ENCODE results near the gene FXYD6.
"Not testable (repeated sequence)": the region's sequence is repeated elsewhere in the genome, so short reads cannot be mapped to it uniquely, and the experiment has no call there.

FXYD6 gene

DNA sequence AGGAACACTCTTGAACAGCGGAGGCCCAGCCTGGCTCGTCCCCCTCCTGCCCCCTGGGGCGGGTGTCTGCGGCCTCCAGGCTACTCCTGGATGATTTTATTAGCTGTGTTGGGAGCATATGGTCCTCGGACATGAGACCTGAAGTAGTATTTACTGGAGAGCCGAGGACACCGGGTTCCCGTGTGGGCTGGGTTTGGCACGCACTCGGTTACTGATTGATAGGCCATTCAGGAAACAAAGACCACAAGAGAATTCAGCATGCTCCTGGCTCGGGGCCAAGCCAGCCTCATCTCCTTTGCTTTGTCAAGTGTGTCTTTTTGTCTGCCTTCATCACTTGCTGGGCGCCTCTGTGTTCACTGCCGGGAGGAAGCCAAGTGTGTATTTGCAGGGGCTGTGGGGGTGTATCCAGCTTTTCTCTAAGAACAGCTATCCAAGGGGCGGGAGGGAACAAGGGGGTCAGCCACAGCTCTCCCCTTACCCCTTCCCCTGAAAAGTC is 61.6 kb downstream of the FXYD6 start:
- peak; percentile 84 for DNase-seq

- no peak for DNase-seq
Observed at GRCh38 chr11:117814204-117814765, 62.2 kb downstream of the FXYD6 start.

DNA sequence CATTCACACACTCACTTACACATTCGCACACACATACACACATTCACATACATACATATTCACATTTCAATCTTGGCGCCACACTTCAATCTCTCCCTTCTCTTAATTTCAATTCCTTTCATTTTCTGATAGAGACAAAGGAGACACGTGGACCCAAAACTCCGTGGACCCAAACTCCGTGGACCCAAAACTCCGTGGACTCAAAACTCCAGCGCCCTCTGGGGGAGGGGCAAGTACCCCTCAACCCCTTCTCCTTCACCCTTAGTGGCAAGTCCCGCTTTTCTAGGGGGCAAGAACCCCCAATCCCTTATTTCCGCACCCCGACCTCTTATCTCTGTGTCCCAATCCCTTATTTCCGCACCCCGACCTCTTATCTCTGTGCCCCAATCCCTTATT is 66.4 kb downstream of the FXYD6 start:
- not testable (repeated sequence) for DNase-seq

DNA sequence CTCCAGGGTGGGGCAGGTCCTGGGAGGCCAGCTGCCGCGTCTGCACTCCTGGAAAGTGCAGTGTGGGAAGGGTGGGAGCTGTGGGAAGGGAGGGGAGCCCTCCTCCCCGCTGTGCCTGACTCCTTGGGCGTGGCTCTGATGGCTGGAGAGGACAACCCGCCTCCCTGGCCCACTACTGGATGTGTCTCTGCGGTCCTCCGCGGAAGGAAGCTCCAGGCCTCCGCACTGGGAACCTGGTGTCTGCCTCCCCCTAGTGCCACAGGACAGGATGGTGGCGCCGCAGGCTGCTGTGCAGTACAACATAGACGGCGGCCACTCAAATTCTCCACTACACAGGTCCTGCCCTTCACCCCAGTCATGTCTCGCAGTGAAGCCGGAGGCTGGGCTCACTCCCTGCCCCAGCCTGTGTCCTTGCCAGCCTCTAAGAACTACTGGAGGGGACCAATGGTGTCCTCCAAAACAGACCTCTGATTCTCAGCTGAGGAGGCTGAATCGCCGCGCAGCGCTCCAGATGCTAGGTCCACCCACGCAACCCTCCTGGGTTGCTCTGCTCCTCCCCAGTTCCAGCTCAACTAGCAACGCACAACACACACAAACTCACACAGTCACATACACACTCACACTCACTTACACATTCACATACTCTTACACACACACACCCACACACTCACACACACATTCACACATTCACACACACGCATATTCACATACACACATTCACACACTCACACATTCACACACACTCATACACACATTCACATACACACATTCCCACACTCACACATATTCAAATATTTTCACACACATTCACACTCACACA is 67.0 kb downstream of the FXYD6 start:
- DNase-seq = peak; percentile 75

DNA sequence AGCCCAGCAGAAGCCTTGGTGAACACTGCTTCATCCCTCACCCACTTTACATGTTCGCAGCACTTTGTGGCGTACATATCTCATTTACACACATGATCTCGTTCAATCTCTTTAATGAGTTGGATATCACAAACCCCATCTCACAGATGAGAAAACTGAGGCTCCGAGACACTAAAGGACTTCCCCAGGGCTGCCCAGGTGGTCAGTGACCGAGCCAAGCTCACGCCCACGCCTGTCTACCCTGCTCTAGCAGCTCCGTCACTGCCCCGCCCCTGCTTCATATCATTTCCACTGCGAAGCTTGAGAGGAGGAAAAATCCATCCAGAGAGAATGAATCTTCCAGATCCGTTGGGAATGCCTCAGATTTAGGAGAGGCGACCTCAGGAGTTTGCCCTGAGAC is 67.7 kb downstream of the FXYD6 start:
- no peak for DNase-seq

DNA sequence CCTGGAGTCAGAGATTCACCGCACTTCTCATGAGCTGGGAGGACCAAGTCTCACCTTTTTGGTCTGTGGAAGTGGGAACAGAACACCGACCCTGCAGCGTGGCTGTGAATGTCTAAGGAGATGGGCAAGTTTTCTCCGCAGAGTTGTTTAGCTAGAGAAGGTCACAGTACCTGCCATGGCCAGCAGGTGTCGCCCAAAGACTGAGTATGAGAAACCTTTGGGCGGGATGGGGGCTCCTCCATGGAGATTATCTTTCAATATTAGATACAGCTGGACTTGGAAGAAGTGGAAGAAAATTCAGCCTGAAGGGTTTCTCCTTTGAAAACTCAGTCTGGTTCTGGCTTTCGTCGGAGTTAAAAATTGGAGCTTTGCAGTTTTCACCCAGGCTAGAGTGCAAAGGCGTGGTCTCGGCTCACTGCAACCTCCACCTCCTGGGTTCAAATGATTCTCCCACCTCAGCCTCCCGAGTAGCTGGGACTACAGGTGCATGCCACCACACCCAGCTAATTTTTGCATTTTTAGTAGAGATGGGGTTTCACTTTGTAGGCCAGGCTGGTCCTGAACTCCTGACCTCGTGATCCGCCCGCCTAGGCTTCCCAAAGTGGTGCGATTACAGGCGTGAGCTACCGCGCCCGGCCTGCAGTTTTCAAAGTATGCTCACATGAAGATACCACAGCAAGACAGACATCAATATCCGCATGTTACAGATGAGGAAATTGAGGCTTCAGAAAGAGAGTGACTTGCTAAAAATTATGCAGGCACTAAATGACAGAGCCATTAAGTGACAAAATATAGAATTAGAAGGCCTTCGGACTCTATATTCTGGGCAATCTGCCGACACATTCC is 68.8 kb downstream of the FXYD6 start:
- peak; percentile 87 for DNase-seq

- DNase-seq = no peak
Observed at GRCh38 chr11:117806846-117807245, 69.6 kb downstream of the FXYD6 start.

GRCh38 chr11:117805045-117805444 is 71.4 kb downstream of the FXYD6 start:
- DNase-seq = no peak

GRCh38 chr11:117803896-117804295 is 72.6 kb downstream of the FXYD6 start:
- DNase-seq = no peak

DNA sequence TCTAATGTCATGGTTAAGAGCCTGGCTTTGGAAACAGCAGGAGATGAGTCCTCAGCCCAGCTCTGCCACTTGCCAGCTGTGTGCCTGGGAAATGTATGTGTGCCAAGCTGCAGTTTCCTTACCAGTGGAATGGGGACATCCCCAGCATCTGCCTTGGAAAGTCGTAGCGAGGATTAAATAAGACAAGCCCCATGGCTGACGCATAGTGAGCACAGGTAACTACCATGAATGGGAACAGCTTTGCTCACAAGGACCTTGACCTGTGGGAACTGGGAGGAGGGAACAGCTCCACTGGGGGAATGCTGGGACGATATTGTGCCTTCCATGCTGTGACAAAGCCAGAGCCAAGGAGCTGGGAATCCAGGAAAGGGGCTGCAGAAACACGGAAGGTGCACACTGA is 76.8 kb downstream of the FXYD6 start:
- no peak for DNase-seq

DNA sequence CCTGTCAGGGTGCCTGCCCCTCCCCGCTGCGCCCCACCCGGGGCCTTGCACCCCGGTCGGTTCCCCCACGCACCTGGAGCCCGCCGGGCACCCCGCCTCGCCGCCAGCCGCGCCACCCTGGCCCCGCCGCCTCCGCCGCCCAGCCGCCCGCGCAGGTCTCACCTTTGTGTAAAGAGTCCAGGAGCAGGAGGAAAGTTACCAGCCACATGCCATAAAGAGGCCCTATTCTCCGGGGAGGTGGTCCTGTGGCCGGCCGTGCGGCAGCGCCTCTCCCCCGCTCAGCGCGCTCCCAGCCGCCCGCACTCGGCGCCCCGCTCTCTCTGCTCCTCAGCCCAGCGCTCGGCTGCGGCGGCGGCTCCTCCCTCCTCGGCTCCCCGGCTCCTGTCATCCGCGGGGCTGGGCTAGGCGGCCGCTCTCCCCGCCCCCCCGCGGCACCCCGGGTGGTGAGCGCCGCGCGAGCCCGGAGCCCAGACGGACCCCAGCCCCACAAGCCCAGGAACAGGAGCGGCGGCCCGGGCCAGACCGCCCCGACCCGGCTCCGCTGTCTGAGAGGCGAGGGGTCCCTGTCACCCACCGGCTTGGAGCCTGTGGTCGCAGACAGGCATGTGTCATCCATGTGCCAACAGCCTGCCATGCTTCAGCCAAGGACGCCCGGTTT is 79.5 kb downstream of the FXYD6 start, which contains the start of gene DSCAML1:
DSCAML1 (minus strand) TSS at position 345 of the 658 bp plus-strand sequence; CDS start at position 208, 137 bp downstream.
- DNase-seq = peak; percentile 55

GRCh38 chr11:117796456-117796871 is 80.0 kb downstream of the FXYD6 start:
- no peak for DNase-seq

GRCh38 chr11:117795638-117796455 is 80.6 kb downstream of the FXYD6 start:
- DNase-seq = no peak

DNA sequence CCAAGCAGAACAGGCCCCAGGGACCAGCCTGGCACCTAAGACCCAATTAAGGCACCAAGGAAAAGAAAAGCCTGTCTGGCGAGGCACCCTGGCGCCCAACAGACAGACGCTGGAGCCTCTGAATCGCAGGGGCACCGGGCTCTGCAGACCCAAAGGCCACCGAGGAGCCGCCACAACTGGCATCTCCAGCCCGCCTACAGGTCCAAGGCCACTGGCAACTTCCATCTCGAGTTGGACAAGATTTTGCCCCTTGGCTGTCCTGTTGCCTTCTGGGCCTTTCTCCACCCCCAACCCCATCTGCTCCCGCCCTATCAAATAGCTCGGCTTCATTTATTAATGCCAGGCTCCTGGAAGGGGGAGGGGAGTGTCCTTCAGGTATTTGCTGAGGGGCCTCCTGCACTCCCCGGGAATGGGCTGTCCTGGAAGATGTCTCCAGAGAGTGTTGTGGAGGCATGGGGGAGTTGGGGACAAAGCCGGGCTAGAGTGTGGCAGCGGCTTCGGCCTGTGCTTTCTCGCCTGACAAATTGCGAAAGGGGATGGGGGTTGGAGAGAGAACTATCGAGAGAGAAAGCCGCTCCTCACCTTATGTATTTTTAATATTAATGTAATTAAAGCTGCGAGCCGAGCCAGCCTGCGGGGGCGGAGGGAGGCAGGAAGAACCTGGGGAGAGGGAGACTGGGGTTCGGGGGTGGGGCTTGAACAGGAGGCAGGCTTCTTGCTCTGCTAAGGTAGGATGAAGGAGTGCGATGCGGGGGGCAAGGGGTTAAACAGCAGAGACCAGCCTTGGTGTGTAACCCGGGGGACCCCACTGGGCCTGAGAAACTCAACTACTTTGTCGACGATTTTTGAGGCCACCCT is 81.5 kb downstream of the FXYD6 start:
- DNase-seq = no peak

DNA sequence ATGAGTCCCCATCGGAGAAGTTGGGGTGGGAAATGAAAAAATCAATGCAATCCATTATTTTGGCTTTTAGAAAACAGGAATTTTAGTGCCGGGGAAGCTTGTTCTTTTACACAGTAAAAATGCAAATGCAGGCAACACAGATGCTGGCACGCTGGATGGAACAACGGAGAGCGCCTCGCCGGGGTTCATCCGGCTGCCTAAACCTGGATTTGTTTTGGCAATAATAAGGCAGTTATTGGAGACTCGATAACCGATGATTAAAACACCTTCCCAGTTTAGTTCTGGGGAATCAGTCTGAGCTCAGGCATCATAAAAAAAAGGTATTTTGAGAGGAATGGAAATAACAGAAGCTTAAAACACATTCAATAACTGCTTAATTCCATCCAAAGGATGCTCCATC is 82.3 kb downstream of the FXYD6 start:
- no peak for DNase-seq

GRCh38 chr11:117793583-117793982 is 82.9 kb downstream of the FXYD6 start:
- no peak for DNase-seq

DNA sequence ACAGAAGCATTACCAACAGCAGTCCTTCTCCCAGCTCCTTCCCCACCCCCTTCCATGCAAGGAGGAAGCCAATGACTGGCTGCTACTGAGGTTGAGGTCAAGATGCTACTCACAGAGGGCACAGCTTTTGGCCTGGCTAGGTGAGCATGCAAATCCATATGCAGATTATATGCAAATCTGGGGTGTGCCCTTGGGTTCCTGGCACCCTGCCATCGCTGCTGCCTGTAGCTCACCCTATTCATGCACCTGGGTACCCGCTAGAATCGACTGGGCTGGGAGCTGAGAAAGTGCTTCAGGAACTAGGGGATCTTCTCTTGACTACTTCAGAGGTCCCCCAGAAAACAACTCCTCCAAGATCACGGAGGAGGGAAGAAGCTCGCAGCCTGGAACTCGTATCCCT is 83.5 kb downstream of the FXYD6 start:
- no peak for DNase-seq

GRCh38 chr11:117792241-117792640 is 84.2 kb downstream of the FXYD6 start:
- no peak for DNase-seq

DNA sequence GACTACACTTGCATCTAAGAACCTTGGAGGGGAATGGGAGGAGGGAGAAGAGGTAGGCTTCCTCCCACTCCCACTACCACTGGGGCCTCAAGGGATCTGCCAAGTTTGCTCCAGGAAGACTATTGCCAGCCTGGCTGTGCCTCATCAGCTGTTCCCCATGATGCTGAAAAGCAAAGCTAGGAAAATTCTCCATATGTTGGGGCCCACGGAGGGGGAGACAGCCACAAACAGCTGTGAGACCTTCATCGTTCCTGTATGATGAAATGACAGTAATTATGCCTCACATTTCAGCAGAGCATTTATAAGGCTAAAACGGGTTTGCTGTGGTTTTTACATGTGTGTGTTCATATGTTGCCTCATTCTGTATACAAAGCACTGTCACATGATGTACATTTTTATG is 86.2 kb downstream of the FXYD6 start:
- DNase-seq = no peak

DNA sequence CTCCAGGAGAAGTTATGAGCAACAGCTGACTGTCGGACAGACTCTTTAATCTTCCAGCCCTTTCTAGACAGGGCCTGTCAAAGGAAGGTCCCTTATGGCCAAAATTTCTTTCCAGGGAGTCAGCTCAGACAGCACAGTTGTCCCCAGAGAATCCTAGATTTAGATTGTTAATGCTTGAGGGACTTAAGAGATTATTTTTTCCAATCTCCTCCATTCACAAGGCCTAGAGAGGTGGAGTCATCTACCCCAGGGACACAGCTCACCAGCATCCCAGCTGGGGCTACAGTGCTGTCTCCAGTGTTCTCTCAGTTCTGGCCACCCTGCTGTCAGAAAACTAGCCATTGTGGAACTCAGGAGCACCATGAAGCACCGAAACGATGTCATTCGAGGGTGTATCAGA is 87.2 kb downstream of the FXYD6 start:
- no peak for DNase-seq
